Panc1 (cell line): ENCODE measurements around the gene ZBTB20.

Experiments used
- CTCF ChIP-seq: fragments of 450-650 bp; IDR thresholded peaks from 2 replicates; pipeline ENCODE4 v1.5.1; 2017; ENCODE audit warnings: mild to moderate bottlenecking
- POLR2AphosphoS5 ChIP-seq: IDR thresholded peaks from 2 replicates; pipeline ENCODE4 v1.6.1; 2012; ENCODE audit warnings: mild to moderate bottlenecking, low read depth, low read length, moderate library complexity
- REST ChIP-seq, 2 experiments: IDR thresholded peaks; 2 replicates each; pipeline ENCODE4 v1.6.1; 2011 to 2012; ENCODE audit warnings: low read depth in 2 of 2, control low read depth in 1 of 2, low read length in 1 of 2, mild to moderate bottlenecking in 1 of 2, moderate library complexity in 1 of 2; ENCODE audit not compliant: insufficient read depth in 1 of 2
- SIN3A ChIP-seq: IDR thresholded peaks from 2 replicates; pipeline ENCODE4 v1.6.1; 2012; ENCODE audit warnings: low read depth, mild to moderate bottlenecking, low read length, moderate library complexity, borderline replicate concordance; ENCODE audit not compliant: insufficient read depth
- TCF7L2 ChIP-seq: IDR thresholded peaks from 2 replicates; pipeline ENCODE4 v1.6.1; 2011; ENCODE audit warnings: mild to moderate bottlenecking, low read depth, low read length, inconsistent platforms

GRCh38 chr3:114864970-114865369 lies 282.1 kb downstream of the ZBTB20 start:
- TF ChIP-seq CTCF = no peak
- TF ChIP-seq SIN3A = no peak
- TF ChIP-seq POLR2AphosphoS5 = no peak
- TF ChIP-seq REST (IDR thresholded peaks at IDR 0.05; ENCODE audit: insufficient read depth in 1 of 2, low read depth in 2 of 2, low read length in 1 of 2) = no peak
- no peak for TF ChIP-seq TCF7L2
